Naive thymus-derived CD4-positive, alpha-beta T cell (primary cell): ENCODE data around the gene ERI3. TPM values are rescaled to one million over a fixed set of nuclear protein-coding genes. Genes with fewer than 3 reads are reported as not detected.

ENCODE experiments used
- ATAC-seq: fragments of 150-1000 bp; cut with Tn5 transposase; 2 replicates; pipeline ENCODE4 v1.10.0; 2021; ENCODE audit warnings: mild to moderate bottlenecking, moderate library complexity
- CTCF ChIA-PET: fragments of 350-600 bp; sonication (Branson Sonifier 250); formaldehyde crosslinking; loops from one replicate; lab custom pipeline; 2021; ENCODE audit warnings: antibody characterized with exemption; lab: Charles Lee
- POLR2A ChIA-PET: fragments of 350-600 bp; sonication (Branson Sonifier 250); formaldehyde crosslinking; loops from one replicate; lab custom pipeline; 2021; ENCODE audit warnings: antibody characterized with exemption, inconsistent platforms; lab: Charles Lee
- DNase-seq, 9 donors: peaks; one replicate each; pipeline versions ENCODE4 v3.0.0 to v3.0.0-alpha.2; 2020 to 2022; ENCODE audit warnings: mixed read lengths in 1 of 9
- H3K27ac ChIP-seq: one replicate; pipeline ENCODE4 v1.7.0; 2013; ENCODE audit warnings: mild to moderate bottlenecking, low read depth, low read length, moderate library complexity
- H3K27me3 ChIP-seq, 2 donors: one replicate each; pipeline ENCODE4 v1.7.0; 2013; ENCODE audit warnings: low read length in 2 of 2, mild to moderate bottlenecking in 2 of 2, moderate library complexity in 2 of 2; ENCODE audit not compliant: control insufficient read depth in 2 of 2, insufficient read depth in 2 of 2
- H3K36me3 ChIP-seq, 3 experiments: 1 replicate in 2 of 3; 2 replicates in 1 of 3; pipeline ENCODE4 v1.7.0; 2013; ENCODE audit warnings: low read length in 3 of 3, mild to moderate bottlenecking in 3 of 3, moderate library complexity in 1 of 3; ENCODE audit not compliant: insufficient read depth in 3 of 3, control insufficient read depth in 2 of 3
- H3K4me1 ChIP-seq, 2 donors: one replicate each; pipeline ENCODE4 v1.7.0; 2013; ENCODE audit warnings: low read length in 2 of 2, mild to moderate bottlenecking in 2 of 2, moderate library complexity in 1 of 2; ENCODE audit not compliant: control insufficient read depth in 2 of 2, insufficient read depth in 2 of 2
- H3K4me3 ChIP-seq: 2 replicates; pipeline ENCODE4 v1.7.0; 2013; ENCODE audit warnings: mild to moderate bottlenecking, low read length
- H3K9me3 ChIP-seq, 3 experiments: 1 replicate in 2 of 3; 2 replicates in 1 of 3; pipeline ENCODE4 v1.7.0; 2013; ENCODE audit warnings: low read length in 3 of 3; ENCODE audit not compliant: control insufficient read depth in 2 of 3
- H3K27ac Mint-ChIP-seq, 9 donors: one replicate each; pipeline ENCODE4 v1.8.0; 2020 to 2022; ENCODE audit warnings: mixed read lengths in 9 of 9, mild to moderate bottlenecking in 8 of 9, moderate library complexity in 5 of 9, inconsistent platforms in 2 of 9
- H3K27me3 Mint-ChIP-seq, 5 donors: one replicate each; pipeline ENCODE4 v1.8.0; 2021 to 2022; ENCODE audit warnings: mixed read lengths in 5 of 5, mild to moderate bottlenecking in 1 of 5
- H3K36me3 Mint-ChIP-seq, 5 donors: one replicate each; pipeline ENCODE4 v1.8.0; 2020 to 2022; ENCODE audit warnings: mixed read lengths in 5 of 5, mild to moderate bottlenecking in 3 of 5, inconsistent platforms in 1 of 5
- H3K4me1 Mint-ChIP-seq, 7 donors: one replicate each; pipeline ENCODE4 v1.8.0; 2020 to 2022; ENCODE audit warnings: mixed read lengths in 7 of 7, mild to moderate bottlenecking in 3 of 7, inconsistent platforms in 1 of 7
- H3K4me3 Mint-ChIP-seq, 10 donors: one replicate each; pipeline ENCODE4 v1.8.0; 2020 to 2022; ENCODE audit warnings: mild to moderate bottlenecking in 10 of 10, mixed read lengths in 10 of 10, moderate library complexity in 6 of 10, inconsistent platforms in 2 of 10
- H3K9me3 Mint-ChIP-seq, 11 donors: one replicate each; pipeline ENCODE4 v1.8.0; 2020 to 2022; ENCODE audit warnings: mixed read lengths in 11 of 11, mild to moderate bottlenecking in 4 of 11, inconsistent platforms in 1 of 11, moderate library complexity in 1 of 11
- intact Hi-C, 2 donors: fragments of 100-400 bp; cut with micrococcal nuclease; formaldehyde crosslinking; loops; one replicate each; pipeline ENCODE4 v1.15.1; 2023
- polyA plus RNA-seq, 2 donors: library from polyadenylated mRNA; unstranded; fragments of 300-500 nt; fragmentation: Illumina TruSeq; gene quantifications; one replicate each; pipeline ENCODE4 v1.2.3, GENCODE V29; 2021
- total RNA-seq, 6 experiments: library from RNA in 5 of 6; stranded (reverse) in 5 of 6; gene quantifications; 1 replicate in 5 of 6; 2 replicates in 1 of 6; pipeline ENCODE4 v1.2.3 and lab custom pipeline; 2021 to 2026

ERI3 gene
- total and polyA plus RNA-seq, 7 experiments from 2014 or later = 28.7 to 40.4 (median 36.2) TPM

GRCh38 chr1:44243782-44244495 is 111.1 kb downstream of the ERI3 start:
- Mint-ChIP-seq H3K4me1 (peaks cover 4 to 11% (median 5%) of the 10 kb centered on the region in 7 donors), H3K27me3 (no peaks in the 10 kb centered on the region), H3K4me3 (no peak overlapping the region), H3K27ac (peak overlapping the region in 1 of 9 donors; percentile 80), H3K36me3 (peaks cover 0 to 36% (median 5%) of the 10 kb centered on the region in 5 donors), H3K9me3 (no peaks in the 10 kb centered on the region)
- Histone ChIP-seq H3K4me1 (no peaks in the 10 kb centered on the region), H3K9me3 (no peaks in the 10 kb centered on the region), H3K27ac (no peak overlapping the region), H3K36me3 (peaks cover 0 to 43% (median 0%) of the 10 kb centered on the region in 3 experiments), H3K4me3 (no peak overlapping the region), H3K27me3 (no peaks in the 10 kb centered on the region)
- DNase-seq (no peak), ATAC-seq (no peak)
- ChIA-PET POLR2A (no interaction called here), CTCF (interaction anchor here (0.5 to 0.6 kb wide), 3 partner anchors 10 to 409 kb away, joined by 3 read pairs; no protein-coding TSS in a partner anchor)
- intact Hi-C loops = no loop called here

- Histone ChIP-seq H3K4me1 (peaks cover 0 to 7% of the 10 kb centered on the region in 2 donors), H3K9me3 (no peaks in the 10 kb centered on the region), H3K27ac (no peak overlapping the region), H3K27me3 (no peaks in the 10 kb centered on the region), H3K36me3 (peaks cover 0 to 34% (median 0%) of the 10 kb centered on the region in 3 experiments), H3K4me3 (no peak overlapping the region)
- Mint-ChIP-seq H3K27me3 (no peaks in the 10 kb centered on the region), H3K4me1 (peaks cover 9 to 18% (median 13%) of the 10 kb centered on the region in 7 donors), H3K4me3 (no peak overlapping the region), H3K9me3 (no peaks in the 10 kb centered on the region), H3K36me3 (peaks cover 0 to 28% (median 5%) of the 10 kb centered on the region in 5 donors), H3K27ac (no peak overlapping the region)
- ChIA-PET POLR2A (no interaction called here), CTCF (interaction anchor here (0.8 to 1.4 kb wide), 2 partner anchors 25 to 1337 kb away, joined by 3 to 4 read pairs; no protein-coding TSS in a partner anchor)
- ATAC-seq (no peak), DNase-seq (no peak)
- intact Hi-C loops = no loop called here
Measured at GRCh38 chr1:44242746-44243145, 112.3 kb downstream of the ERI3 start.

- H3K4me3 ChIP-seq = no peak overlapping the region
- H3K4me1 ChIP-seq = peaks cover 0 to 7% of the 10 kb centered on the region in 2 donors
- Mint-ChIP-seq H3K9me3 (peaks cover 0 to 1% (median 0%) of the 10 kb centered on the region in 11 donors), H3K4me1 (peaks cover 9 to 24% (median 13%) of the 10 kb centered on the region in 7 donors), H3K27ac (peak overlapping the region in 1 of 9 donors; percentile 38), H3K27me3 (no peaks in the 10 kb centered on the region), H3K36me3 (peaks cover 0 to 17% (median 0%) of the 10 kb centered on the region in 5 donors), H3K4me3 (peak overlapping the region in 1 of 10 donors; percentile 62)
- no peaks in the 10 kb centered on the region for H3K27me3 ChIP-seq
- DNase-seq (no peak), ATAC-seq (no peak)
- H3K27ac ChIP-seq = no peak overlapping the region
- POLR2A ChIA-PET = no interaction called here
- H3K36me3 ChIP-seq = peaks cover 0 to 21% (median 0%) of the 10 kb centered on the region in 3 experiments
- H3K9me3 ChIP-seq = no peaks in the 10 kb centered on the region
- CTCF ChIA-PET = no interaction called here
- intact Hi-C loops = no loop called here
Measured at GRCh38 chr1:44240802-44241671, 114.0 kb downstream of the ERI3 start.

GRCh38 chr1:44239961-44240371 is 115.1 kb downstream of the ERI3 start:
- peaks cover 0 to 7% of the 10 kb centered on the region in 2 donors for H3K4me1 ChIP-seq
- no peak overlapping the region for H3K27ac ChIP-seq
- ATAC-seq (no peak), DNase-seq (no peak)
- Mint-ChIP-seq H3K4me1 (peaks cover 9 to 24% (median 13%) of the 10 kb centered on the region in 7 donors), H3K27me3 (no peaks in the 10 kb centered on the region), H3K27ac (no peak overlapping the region), H3K36me3 (peaks cover 0 to 19% (median 0%) of the 10 kb centered on the region in 5 donors), H3K9me3 (peaks cover 0 to 1% (median 0%) of the 10 kb centered on the region in 11 donors), H3K4me3 (no peak overlapping the region)
- no peaks in the 10 kb centered on the region for H3K27me3 ChIP-seq
- no peaks in the 10 kb centered on the region for H3K9me3 ChIP-seq
- CTCF ChIA-PET = no interaction called here
- POLR2A ChIA-PET = no interaction called here
- H3K4me3 ChIP-seq = no peak overlapping the region
- peaks cover 0 to 16% (median 0%) of the 10 kb centered on the region in 3 experiments for H3K36me3 ChIP-seq
- intact Hi-C loops = loop anchor here in 1 of 2 donors (2.0 kb wide), 1 partner anchor 23 kb away; no protein-coding TSS in a partner anchor

GRCh38 chr1:44239331-44239960 is 115.6 kb downstream of the ERI3 start:
- ChIA-PET CTCF (interaction anchor here (1.1 kb wide), 1 partner anchor 14 kb away, joined by 3 read pairs; no protein-coding TSS in a partner anchor), POLR2A (no interaction called here)
- peaks cover 0 to 7% of the 10 kb centered on the region in 2 donors for H3K4me1 ChIP-seq
- Mint-ChIP-seq H3K4me3 (no peak overlapping the region), H3K27me3 (no peaks in the 10 kb centered on the region), H3K36me3 (peaks cover 0 to 15% (median 0%) of the 10 kb centered on the region in 5 donors), H3K9me3 (peaks cover 0 to 1% (median 0%) of the 10 kb centered on the region in 11 donors), H3K4me1 (peaks cover 9 to 24% (median 13%) of the 10 kb centered on the region in 7 donors), H3K27ac (peak overlapping the region in 2 of 9 donors; percentile 28 to 72)
- no peaks in the 10 kb centered on the region for H3K9me3 ChIP-seq
- H3K4me3 ChIP-seq = no peak overlapping the region
- no peaks in the 10 kb centered on the region for H3K27me3 ChIP-seq
- ATAC-seq (no peak), DNase-seq (no peak)
- intact Hi-C loops = loop anchor here in 1 of 2 donors (2.0 kb wide), 1 partner anchor 23 kb away; no protein-coding TSS in a partner anchor
- peaks cover 0 to 11% (median 0%) of the 10 kb centered on the region in 3 experiments for H3K36me3 ChIP-seq
- no peak overlapping the region for H3K27ac ChIP-seq

- H3K36me3 Mint-ChIP-seq = peaks cover 0 to 15% (median 0%) of the 10 kb centered on the region in 5 donors
- H3K4me1 Mint-ChIP-seq = peaks cover 9 to 28% (median 13%) of the 10 kb centered on the region in 7 donors
- no peak overlapping the region for H3K27ac Mint-ChIP-seq
- no peaks in the 10 kb centered on the region for H3K9me3 ChIP-seq
- H3K4me3 ChIP-seq = no peak overlapping the region
- peaks cover 0 to 5% (median 0%) of the 10 kb centered on the region in 3 experiments for H3K36me3 ChIP-seq
- H3K4me3 Mint-ChIP-seq = no peak overlapping the region
- no peak overlapping the region for H3K27ac ChIP-seq
- intact Hi-C loops = loop anchor here in 1 of 2 donors (2.0 kb wide), 1 partner anchor 22 kb away; no protein-coding TSS in a partner anchor
- DNase-seq = no peak
- peaks cover 0 to 1% (median 0%) of the 10 kb centered on the region in 11 donors for H3K9me3 Mint-ChIP-seq
- CTCF ChIA-PET = interaction anchor here (1.1 kb wide), 1 partner anchor 13 kb away, joined by 3 read pairs; no protein-coding TSS in a partner anchor
- POLR2A ChIA-PET = no interaction called here
- no peaks in the 10 kb centered on the region for H3K27me3 Mint-ChIP-seq
- no peaks in the 10 kb centered on the region for H3K27me3 ChIP-seq
- peaks cover 0 to 7% of the 10 kb centered on the region in 2 donors for H3K4me1 ChIP-seq
- ATAC-seq = no peak
Measured at GRCh38 chr1:44238660-44239059, 116.4 kb downstream of the ERI3 start.
